PFSK-1 (cell line): ENCODE results near the gene LARP4B.

Source experiments
- POLR2AphosphoS5 ChIP-seq: IDR thresholded peaks from 2 replicates; pipeline ENCODE4 v1.6.1; 2012; ENCODE audit warnings: low read depth, mild to moderate bottlenecking, control low read depth, low read length, moderate library complexity
- SIN3A ChIP-seq: IDR thresholded peaks from 2 replicates; pipeline ENCODE4 v1.6.1; 2012; ENCODE audit warnings: mild to moderate bottlenecking, low read length, moderate library complexity, borderline replicate concordance; ENCODE audit not compliant: insufficient read depth
- TAF1 ChIP-seq: IDR thresholded peaks from 2 replicates; pipeline ENCODE4 v1.6.1; 2012; ENCODE audit warnings: low read length, control low read depth, borderline replicate concordance; ENCODE audit not compliant: insufficient read depth
- TF ChIP-seq, protein P1 (sequence below), 2 experiments: IDR thresholded peaks; 2 replicates each; pipeline versions ENCODE4 v1.6.1 to v1.8.0; 2011 to 2012; ENCODE audit warnings: low read depth in 2 of 2, low read length in 2 of 2, control low read depth in 1 of 2, inconsistent platforms in 1 of 2, mild to moderate bottlenecking in 1 of 2, moderate library complexity in 1 of 2; ENCODE audit not compliant: insufficient read depth in 1 of 2

DNA sequence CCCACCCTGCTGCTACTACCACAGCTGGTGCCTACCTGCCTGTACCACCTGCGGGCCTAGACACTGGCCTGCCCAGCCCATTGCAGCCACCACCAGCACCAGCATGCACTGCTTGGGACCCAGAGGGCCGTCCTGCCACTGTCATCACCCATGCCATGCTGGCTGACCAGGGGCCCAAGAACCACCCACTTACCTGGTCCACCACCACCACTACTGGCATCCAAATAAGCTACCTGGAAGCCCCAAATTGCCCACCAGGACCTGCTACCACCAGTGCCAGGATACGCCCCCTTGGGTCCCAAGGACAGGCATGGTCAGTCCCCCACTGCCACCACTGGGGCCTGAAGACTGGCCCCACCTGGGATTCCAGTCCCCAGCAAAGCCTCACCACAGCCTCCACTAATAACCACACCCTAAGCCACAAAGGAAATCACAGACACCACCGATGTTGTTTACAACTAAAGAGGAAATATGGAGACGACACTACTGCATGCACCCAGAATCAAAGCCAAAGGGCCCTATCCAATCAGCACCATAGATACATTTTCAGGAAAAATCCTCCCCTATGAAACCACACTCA lies 171.5 kb downstream of the LARP4B start:
- TF ChIP-seq POLR2AphosphoS5 (no peak), TAF1 (no peak), SIN3A (no peak)
- TF ChIP-seq, protein P1, sequence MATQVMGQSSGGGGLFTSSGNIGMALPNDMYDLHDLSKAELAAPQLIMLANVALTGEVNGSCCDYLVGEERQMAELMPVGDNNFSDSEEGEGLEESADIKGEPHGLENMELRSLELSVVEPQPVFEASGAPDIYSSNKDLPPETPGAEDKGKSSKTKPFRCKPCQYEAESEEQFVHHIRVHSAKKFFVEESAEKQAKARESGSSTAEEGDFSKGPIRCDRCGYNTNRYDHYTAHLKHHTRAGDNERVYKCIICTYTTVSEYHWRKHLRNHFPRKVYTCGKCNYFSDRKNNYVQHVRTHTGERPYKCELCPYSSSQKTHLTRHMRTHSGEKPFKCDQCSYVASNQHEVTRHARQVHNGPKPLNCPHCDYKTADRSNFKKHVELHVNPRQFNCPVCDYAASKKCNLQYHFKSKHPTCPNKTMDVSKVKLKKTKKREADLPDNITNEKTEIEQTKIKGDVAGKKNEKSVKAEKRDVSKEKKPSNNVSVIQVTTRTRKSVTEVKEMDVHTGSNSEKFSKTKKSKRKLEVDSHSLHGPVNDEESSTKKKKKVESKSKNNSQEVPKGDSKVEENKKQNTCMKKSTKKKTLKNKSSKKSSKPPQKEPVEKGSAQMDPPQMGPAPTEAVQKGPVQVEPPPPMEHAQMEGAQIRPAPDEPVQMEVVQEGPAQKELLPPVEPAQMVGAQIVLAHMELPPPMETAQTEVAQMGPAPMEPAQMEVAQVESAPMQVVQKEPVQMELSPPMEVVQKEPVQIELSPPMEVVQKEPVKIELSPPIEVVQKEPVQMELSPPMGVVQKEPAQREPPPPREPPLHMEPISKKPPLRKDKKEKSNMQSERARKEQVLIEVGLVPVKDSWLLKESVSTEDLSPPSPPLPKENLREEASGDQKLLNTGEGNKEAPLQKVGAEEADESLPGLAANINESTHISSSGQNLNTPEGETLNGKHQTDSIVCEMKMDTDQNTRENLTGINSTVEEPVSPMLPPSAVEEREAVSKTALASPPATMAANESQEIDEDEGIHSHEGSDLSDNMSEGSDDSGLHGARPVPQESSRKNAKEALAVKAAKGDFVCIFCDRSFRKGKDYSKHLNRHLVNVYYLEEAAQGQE (IDR thresholded peaks at IDR 0.05; ENCODE audit: insufficient read depth in 1 of 2, low read depth in 2 of 2, low read length in 2 of 2), result no peak
